Iris pigment epithelial cell (primary cell): ENCODE results near the gene NIPBL.
"Not testable (repeated sequence)": the region's sequence is repeated elsewhere in the genome, so short reads cannot be mapped to it uniquely, and the experiment has no call there.

Experiments used
- DNase-seq: peaks from one replicate; pipeline ENCODE4 v3.0.0-alpha.2; 2011; ENCODE audit warnings: low read depth

NIPBL gene

GRCh38 chr5:36901077-36901476 is 24.5 kb downstream of the NIPBL start:
- DNase-seq, result not testable (repeated sequence)

- DNase-seq, result no peak
These were observed 25.3 kb downstream of the NIPBL start for GRCh38 chr5:36901856-36902255.

DNA sequence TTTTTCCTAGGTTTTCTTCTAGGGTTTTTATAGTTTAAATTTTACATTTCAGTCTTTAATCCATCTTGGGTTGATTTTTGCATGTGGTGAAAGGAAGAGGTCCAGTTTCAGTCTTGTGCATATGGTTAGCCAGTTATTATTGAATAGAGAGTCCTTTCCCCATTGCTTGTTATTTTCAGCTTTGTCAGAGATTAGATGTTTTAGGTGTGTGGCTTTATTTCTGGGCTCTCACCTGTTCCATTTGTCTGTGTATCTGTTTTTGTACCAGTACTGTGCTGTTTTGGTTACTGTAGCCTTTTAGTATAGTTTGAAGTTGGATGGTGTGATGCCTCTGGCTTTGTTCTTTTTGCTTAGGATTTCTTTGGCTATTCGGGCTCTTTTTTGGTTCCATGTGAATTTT is 25.8 kb downstream of the NIPBL start:
- DNase-seq, result no peak

DNA sequence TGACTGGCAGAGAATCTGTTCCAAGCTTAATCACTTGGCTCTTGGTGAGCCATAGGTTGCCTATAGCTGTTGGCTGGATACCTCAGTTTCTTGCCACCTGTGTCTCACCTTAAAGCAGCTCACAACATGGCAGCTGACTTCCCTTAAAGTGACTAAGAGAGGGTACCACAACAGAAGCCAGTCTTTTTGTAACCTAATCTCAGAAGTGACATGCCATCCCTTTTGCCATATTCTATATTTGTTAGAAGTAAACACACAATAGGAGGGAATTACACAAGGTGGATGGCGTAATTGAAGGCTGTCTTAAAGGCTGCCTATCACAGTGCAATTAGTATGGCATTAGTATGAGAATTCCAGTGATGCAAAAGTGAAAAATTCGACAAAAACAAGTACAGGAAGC is 28.1 kb downstream of the NIPBL start:
- peak; percentile 13 for DNase-seq

GRCh38 chr5:36908544-36909260 is 32.1 kb downstream of the NIPBL start:
- no peak for DNase-seq

DNA sequence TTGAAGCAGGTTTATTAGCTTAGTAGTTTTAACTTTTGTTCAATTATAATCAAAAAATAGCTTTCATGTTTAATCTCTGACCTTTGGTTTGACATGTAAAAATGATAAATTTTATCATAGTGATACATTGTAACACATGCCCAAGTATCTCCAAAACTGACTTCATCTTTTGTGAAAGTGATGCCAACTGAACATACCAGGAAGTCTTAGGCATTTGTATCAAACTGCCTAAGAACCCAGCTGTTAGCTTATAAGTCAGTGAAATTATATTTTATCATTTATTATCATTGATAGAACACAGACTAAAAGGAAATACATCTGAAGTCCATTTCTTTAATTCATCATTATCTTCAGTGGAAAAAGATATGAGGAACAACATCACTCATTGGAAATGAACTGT is 39.1 kb downstream of the NIPBL start:
- DNase-seq, result peak; percentile 19

DNA sequence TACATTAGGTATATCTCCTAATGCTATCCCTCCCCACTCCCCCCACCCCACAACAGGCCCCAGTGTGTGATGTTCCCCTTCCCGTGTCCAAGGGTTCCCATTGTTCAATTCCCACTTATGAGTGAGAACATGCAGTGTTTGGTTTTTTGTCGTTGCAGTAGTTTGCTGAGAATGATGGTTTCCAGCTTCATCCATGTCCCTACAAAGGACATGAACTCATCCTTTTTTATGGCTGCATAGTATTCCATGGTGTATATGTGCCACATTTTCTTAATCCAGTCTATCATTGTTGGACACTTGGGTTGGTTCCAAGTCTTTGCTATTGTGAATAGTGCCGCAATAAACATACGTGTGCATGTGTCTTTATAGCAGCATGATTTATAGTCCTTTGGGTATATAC is 40.0 kb downstream of the NIPBL start:
- DNase-seq, result not testable (repeated sequence)

DNA sequence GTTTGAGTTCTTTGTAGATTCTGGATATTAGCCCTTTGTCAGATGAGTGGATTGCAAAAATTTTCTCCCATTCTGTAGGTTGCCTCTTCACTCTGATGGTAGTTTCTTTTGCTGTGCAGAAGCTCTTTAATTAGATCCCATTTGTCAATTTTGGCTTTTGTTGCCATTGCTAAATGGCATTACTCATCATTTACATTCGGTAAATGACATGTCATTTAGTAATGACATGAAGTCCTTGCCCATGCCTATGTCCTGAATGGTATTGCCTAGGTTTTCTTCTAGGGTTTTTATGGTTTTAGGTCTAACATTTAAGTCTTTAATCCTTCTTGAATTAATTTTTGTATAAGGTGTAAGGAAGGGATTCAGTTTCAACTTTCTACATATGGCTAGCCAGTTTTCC is 40.8 kb downstream of the NIPBL start:
- not testable (repeated sequence) for DNase-seq

- DNase-seq, result no peak
These were observed 42.7 kb downstream of the NIPBL start for GRCh38 chr5:36919238-36919637.

- DNase-seq, result no peak
These were observed 43.1 kb downstream of the NIPBL start for GRCh38 chr5:36919650-36920049.

GRCh38 chr5:36928947-36929346 is 52.4 kb downstream of the NIPBL start:
- DNase-seq, result peak; percentile 79

- DNase-seq, result no peak
These were observed 52.9 kb downstream of the NIPBL start for GRCh38 chr5:36929438-36929837.

DNA sequence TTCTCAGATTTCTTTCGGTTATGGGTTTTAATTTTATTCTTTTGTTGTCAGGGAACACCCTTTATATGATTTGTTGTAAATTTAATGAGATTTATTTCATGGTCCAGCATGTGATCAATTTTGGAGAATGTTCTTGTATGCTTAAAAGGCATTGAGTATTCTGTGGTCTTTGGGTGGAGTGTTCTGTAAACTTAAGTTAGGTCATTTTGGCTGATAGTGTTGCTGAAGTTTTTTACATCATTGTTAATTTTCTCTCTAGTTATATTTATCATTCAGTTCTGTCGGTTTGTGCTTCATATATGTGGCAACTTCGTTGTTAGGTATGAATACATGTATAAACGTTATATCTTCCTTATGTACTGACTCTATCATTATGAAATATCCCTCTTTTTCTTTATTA is 55.5 kb downstream of the NIPBL start:
- DNase-seq, result no peak

DNA sequence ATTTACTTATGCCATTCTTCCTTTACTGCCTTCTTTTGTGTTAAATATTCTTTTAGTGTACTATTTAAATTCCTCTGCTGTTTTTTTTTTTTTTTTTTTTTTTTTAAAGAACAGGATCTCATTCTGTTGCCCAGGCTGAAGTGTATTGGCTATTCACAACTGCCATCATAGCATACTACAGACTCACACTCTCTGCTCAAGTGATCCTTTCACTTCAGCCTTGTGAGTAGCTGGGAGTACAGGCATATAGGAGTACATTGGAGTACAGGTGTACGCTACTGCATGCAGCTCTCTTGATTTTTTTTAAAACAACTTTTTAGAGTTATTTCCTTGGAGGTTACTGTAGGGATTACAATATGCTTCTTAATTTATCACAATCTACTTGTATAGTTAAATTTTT is 56.1 kb downstream of the NIPBL start:
- no peak for DNase-seq

- peak; percentile 80 for DNase-seq
These were observed 58.3 kb downstream of the NIPBL start for GRCh38 chr5:36934740-36935356.

- no peak for DNase-seq
These were observed 59.2 kb downstream of the NIPBL start for GRCh38 chr5:36935805-36936204.

DNA sequence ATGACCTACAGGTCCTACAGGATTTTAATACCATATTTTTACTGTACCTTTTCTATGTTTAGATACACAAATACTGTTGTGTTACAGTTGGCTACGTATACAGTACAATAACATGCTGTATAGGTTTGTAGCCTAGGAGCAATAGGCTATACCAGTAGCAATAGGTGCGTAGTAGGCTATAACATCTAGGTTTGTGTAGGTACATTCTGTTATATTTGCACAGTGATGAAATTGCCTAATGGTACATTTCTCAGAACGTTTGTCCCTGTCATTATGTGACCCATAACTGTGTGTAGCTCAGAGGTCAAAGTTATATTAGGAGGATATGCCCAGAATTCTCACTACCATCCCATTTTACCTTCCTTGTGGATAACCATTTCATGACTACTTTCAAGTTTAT is 59.7 kb downstream of the NIPBL start:
- DNase-seq, result no peak

- no peak for DNase-seq
These were observed 61.6 kb downstream of the NIPBL start for GRCh38 chr5:36938129-36938528.

DNA sequence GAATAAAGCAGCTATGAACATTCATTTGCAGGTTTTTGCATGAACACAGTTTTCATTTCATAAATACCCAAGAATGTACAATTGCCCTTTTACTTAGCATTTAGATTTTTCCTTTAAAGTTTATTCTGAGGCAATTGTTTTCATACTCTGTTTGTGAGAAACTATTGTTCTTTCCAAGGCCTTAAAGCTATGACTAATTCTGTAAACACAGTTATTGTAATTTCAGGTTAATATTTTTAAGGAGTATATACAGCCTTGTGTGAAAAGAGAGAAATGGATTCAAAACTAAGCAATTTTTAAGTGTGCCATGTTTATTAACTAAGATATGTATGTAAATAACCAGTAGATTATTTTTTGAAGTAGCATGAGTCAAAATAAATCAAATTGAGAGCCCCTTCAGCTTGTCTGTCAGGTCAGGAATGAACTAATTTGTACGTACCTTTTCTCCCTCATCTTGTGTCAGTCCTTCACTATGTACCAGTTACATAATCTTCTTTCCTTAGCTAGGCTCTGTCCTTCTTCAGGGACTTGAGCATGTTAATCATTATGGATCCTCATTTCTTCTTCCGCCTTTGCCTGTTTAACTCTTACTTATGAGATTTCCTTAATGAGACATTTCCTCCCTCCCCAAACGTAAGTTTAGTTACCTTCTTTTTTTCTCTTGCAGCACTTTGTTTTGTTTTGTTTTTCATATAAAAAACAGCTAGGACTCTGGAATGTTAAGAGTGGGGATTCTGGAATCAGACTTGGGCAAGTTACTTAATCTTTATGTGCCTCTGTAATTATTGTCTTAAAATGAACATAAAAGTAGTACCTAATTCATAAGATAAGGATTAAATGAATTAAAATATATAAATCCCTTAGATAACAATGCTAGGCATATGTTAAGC is 63.6 kb downstream of the NIPBL start:
- DNase-seq, result no peak

DNA sequence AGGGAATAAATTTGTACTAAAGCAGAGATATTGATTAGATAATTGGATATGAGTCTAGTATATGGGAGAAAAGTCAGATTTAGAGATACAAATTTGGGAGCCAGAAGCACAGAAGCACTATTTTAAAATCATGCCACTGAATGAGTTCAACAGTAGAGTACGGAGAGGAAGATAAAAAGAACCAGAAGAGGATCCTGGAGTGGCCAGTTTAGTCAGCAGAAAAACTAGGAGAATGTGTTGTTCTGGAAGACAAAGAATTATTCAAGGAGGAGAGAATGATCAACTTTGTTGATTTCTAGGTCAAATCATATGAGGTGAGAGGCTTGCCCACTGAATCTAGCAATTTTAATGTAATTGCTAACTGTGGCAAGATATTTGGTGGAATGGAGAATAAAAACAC is 67.0 kb downstream of the NIPBL start:
- no peak for DNase-seq

GRCh38 chr5:36944024-36944423 is 67.5 kb downstream of the NIPBL start:
- DNase-seq, result no peak

GRCh38 chr5:36944607-36945225 is 68.1 kb downstream of the NIPBL start:
- peak; percentile 71 for DNase-seq

DNA sequence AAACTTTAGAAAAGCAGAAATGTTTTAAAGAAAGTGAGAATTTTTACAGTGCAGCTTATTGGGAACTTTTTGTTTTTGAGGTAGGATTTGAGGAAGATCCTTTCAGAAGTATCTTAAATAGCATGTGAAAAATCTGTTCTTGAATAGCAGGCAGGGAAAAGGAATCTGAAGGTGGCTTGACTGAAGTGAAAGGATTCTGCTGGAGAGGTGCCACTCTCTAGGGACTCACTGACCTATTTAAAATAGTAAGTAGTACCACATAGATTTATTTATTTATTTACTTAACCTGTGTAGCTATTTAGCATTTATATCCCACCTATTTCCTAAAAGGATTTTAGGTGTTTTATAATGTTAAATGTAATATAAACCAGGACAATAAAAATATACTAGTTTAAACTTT is 69.1 kb downstream of the NIPBL start:
- DNase-seq, result no peak
